Activated CD8-positive, alpha-beta memory T cell treated with anti-CD3 and anti-CD28 coated beads for 48 hours (primary cell): ENCODE measurements around the gene ETFA.

Source experiments
- DNase-seq, 3 experiments: peaks; one replicate each; pipeline ENCODE4 v3.0.0-alpha.2; 2020; ENCODE audit warnings: low read depth in 2 of 3, low spot score in 2 of 3

Gene ETFA

DNA sequence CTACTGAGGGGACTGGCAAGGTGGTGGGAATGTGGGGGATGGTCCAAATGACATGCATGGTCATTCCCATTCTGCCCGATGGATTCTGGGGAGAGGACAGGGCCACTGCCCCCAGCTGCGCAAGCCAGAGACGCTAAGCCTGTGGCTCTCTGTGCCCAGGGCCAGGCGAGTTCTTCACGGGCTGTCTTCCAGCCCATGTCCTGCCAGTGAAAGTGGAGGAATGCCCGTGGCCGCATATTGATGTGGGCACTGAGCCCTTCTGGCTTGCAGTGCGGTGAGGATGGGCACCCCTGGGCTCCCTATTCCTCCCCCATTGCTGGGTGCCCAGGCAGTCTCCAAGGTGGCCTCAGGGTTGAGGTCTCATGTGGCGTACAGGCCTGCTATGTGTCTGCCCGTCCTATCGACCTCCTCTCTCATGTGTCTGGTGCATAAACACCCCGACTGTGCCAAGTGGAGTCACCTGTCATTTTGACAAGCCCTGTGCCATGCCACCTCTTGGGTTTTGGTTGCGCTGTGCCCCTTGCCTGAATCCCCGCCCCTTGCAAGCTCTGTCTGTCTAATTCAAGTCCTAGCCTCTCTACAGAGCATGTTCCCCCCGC is 134.7 kb downstream of the ETFA start:
- no peak for DNase-seq

DNA sequence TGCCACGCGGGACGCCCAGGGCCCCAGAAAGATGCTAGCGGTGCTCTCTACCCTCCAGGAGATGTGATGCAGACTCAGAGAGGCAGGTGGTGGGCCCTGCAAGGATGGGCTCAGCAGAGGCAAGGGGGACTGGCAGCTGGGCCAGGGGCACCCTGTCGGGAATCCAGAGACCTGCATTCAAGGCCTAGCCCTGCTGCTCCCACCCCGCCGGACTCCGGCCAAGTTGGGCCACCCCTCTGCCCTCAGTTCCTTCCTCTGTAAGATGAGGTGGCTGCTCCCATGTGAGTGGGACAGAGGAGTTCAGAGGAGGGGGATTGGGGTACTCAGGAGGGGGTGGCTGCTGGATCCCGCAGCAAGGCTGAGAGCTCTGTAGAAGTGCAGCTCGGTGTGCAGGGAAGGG is 135.2 kb downstream of the ETFA start:
- DNase-seq, result no peak

DNA sequence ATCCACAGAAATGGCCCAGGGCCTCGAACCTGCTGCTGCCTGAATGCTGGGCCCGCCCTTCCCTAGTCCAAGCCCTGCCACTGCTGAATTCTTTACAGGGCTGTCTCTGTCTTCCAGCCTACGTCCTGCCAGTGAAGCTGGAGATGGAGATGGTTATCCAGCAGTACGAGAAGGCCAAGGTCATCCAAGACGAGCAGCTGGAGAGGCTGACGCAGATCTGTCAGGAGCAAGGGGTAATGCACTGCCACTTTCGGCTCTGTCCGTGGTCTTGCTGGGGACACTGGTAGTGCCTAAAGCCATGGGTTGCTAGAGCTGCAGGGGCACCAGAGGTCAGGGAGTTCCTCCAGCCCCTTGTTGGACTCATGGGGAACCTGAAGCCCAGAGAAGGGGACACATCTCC is 135.8 kb downstream of the ETFA start:
- no peak for DNase-seq

DNA sequence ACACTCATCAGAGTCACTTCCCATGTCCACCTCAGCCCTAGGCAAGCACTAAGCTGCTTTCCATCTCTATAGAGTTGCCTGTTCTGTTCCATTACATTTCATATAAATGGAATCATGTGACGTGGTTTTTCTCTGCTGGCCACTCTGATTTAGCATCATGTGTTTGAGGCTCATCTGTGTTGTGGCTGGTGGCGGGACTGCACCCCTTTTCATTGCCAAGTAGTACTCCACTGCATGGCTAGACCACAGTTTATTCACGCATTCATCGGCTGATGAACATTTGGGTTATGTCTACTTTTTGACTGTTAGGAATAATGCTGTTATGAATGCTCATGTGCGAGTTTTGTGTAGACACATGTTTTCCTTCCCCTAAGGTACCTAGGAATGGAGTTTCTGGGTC is 136.6 kb downstream of the ETFA start:
- DNase-seq, result no peak

DNA sequence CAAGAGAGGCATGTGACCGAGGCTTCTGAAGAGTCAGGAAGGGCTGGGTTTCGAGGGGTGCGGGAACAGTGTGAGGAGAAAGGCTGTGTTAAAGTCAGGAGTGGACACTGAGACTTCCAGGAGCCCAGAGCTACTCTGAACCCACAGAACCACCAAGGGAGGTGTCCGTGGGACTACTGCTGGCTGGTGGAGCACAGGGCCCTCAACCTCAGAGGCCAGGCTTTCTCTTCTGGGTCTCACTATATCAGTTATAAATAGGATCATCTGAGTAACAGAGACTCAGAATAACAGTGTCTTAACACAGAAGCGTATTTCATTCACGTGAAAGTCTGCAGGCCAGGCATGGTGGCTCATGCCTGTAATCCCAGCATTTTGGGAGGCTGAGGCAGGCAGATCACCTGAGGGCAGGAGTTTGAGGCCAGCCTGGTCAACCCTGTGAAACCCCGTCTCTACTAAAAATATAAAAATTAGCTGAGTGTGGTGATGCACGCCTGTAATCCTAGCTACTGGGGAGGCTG is 137.9 kb downstream of the ETFA start:
- no peak for DNase-seq

DNA sequence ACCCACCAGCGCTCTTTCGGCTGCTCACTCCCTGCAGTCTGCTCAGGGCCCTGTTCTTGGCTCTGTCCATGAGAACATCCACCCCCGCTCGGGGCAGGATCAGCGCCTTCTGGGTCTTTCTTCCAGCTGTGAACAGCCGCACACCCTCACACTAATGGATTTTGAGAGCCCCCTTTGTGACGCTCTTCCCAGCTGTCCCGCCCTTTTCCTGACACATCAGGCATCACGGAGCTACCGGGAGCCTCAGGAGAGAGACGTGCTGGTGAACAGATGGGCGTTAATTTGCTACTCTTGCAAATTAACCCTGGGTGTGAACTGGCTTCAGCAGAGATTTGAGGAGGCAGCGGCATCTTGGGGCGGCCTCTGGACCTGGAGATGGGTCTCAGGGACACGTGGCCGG is 138.5 kb downstream of the ETFA start:
- no peak for DNase-seq

DNA sequence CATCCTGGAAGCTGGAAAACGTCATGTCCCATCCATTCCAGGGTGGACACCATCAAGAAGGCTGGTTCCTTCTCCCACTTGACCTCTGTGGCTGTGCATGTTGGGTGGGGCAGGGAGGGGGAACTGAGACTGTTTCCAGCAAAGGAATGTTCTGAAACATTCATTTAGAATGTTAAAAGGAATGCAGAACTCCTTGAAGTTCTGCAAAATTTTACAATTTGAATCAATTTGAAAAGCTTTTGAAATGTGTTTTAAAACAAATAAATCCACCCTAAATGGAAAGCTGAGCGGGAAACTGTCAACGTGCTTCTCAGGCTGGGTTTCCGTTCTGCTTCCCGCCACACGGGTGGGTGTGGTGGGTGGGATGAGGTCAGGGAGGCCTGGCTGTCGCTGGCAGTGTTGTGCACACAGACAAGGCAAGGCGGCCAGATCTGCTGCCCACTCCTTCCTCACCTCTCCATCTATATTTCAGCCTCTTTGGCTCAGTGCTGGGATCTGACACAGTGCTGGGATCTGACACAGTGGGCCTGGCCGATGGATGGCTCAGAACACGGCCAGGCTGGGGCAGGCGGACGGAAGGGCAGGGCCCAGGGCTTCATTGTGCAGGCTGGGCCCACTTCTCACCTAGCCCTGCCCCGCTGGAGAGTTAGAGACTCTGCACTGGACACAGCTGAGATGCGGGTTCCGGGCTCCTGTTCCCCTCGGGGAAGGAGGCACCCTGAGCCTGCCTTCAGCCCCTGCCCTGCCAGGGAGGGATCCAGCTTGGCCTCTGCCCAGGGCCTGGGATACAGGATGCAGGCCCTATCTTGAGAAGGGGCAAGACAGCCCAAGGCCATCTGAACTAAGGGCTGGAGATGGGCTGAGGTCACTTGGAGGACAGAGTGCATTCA is 141.1 kb downstream of the ETFA start:
- DNase-seq, result no peak

DNA sequence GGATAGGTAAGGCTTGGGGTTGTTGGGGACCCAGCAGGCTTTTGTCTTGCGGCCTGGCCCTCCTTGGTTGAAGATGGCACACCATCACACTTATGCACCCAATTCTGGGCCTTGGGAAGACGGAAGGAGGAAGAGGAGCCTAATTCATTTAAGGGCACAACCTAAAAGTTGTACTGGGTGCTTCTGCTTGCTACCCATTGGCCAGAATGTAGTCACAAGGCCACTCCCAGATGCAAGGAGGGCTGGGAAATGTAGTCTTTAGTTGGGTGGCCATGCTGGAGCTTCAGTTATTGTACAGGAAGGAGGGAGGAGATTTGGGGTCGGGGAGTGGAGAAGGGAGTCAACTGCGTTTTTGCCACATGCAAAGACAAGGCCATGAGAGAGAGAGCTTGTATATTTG is 142.3 kb downstream of the ETFA start:
- DNase-seq, result no peak

DNA sequence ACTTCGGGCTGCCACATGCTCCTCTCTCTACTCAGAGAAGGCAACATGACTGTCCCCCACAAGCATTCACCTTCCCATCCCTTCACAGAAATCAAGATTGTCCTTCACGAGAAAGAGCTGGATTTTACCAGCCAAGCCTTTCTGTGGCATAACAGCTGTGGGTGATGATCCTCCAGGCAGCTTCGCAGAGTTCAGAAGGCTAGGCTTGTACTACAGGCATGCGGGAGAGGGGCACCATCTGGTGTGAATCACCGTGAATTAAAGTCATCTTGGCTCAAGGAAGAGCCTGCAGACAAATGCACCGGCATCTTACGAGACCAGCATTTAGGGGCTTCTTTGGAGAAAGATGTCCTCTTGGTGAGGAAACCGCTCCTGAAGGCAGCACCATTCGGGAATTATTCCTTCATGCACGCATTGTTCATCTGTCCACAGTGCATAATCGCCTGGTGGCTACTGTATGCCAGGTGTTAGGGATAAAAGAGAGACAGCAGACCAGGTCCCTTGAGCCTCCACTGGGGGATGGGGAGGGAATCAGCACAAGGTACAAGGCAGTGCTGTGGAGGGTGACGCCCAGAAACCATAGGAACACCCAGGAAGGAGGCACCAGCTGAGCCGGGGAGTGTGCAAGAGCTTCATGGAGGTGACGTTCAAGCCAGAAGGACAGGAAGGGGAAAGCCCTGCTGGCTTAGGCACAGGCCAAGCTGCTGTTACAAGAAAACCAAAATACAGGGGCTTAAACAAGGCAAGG is 142.9 kb downstream of the ETFA start:
- no peak for DNase-seq

DNA sequence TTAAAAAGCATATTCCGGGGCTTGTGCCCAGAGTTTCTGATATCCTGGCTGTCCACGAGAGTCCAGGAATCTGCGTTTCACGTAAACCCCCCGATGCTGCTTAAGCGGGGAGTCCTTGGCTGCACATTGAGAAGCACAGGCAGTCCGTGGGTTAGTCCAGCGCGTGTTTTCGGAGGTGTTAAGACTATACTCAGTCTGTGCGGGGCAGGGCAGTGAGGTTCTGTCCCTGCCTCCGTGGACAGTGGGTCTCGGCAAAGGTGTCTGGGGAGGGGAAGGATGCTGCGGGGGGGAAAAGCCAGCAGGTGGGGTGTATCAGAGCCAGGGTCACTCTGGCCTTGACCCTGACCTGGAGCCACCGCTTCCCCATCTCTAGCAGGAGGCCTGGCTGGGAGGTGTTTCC is 145.3 kb downstream of the ETFA start:
- no peak for DNase-seq
